HG03060 (cell line): ENCODE measurements around the gene SLC7A9.
"Not testable (repeated sequence)": the region's sequence is repeated elsewhere in the genome, so short reads cannot be mapped to it uniquely, and the experiment has no call there.

ENCODE experiments used
- ATAC-seq: cut with Tn5 transposase; IDR thresholded peaks from one replicate; pipeline ENCODE4 v1.9.1; 2021; ENCODE audit warnings: low read depth, moderate number of reproducible peaks; ENCODE audit not compliant: unreplicated experiment

Gene SLC7A9

DNA sequence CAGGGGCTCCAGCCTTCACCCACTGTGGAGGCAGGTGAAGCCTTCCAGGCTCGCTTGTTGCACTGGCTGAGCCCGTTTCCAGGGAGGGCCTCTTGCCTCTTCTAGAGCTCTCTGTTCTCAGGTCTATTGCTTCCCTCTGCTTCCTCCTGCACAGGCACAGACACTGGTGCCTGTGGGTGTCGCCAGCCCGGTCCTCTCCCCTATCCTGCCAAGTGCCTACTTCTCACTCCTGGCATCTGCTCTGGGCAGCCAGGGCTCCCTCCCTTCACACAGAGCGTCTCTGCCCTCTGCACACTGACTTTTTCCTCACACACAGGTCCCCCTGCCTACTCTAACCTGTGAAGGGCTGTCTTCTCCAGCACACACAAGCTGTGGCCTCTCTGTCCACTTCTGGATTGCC lies 60.3 kb downstream of the SLC7A9 start:
- no peak for ATAC-seq

DNA sequence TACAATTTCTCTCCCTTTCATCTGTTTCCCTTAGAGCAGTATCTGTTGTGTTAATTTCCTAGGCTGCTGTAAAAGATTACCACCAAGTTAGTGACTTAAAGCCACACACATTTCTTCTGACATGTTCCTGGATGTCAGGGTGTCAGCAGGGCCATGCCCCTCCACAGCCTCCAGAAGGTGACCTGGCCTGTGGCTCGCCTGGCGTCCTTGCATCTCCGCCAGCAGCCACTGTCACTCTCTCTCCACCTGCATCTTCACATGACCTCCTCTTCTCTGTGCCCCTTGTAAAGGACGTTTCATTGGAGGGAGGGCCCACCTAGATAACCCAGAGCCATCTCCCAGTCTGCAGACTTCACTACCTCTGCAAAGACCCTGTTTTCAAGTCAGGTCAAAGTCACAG lies 61.3 kb downstream of the SLC7A9 start:
- ATAC-seq, result no peak

DNA sequence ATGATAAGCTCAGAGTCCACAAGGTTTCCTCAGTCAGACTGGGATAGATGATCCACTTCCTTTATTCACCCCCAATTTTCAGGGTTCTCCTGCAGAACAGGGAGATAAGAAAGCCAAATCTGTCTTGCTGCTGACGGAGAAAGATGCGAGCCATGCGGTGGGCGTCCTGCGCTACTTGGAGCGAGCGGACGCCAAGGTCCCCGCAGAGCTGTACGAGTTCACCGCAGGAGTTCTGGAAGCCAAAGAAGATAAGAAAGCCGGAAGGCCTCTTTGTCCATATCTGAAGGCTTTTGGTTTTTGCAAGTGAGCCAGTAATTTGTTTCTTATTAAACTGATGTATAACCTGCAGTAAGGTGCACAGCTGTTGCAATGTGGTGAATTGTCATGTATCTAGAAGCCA lies 66.7 kb downstream of the SLC7A9 start:
- ATAC-seq, result no peak

DNA sequence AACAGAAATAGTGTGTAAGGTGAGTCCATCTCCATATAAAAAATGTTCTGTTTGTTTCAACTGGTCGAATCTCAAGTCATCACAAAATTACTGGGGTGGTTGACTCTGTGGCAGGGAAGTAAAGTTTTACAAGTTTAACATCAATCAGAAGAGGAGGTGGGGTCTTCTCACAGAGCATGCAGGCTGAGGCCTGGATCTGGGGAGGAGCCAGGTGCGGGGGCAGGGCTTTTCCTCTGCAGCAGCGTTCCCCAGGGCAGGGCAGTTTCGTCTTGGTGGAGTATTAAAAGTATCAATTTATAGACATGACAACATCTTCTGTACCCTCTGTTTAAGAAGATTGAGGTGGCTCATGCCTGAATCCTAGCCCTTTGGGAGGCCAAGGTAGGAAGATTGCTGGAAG lies 68.8 kb downstream of the SLC7A9 start:
- no peak for ATAC-seq

DNA sequence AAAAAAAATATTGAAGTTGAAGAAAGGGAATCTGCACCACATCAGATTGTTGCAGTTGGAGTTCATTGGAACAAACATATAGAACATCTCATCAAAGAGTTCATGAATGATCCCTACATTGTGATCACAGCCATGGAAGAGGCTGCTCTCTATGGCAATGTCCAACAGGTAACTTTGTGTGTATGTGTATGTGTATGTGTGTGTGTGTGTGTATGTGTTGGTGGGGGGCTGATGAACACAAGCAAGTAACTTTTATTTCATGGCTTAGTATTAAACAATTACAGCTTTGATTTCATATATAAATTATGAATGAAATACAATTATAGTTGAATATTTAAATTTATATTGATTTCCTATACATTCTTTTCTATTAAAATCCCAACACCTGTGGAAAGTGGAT lies 69.4 kb downstream of the SLC7A9 start:
- no peak for ATAC-seq

DNA sequence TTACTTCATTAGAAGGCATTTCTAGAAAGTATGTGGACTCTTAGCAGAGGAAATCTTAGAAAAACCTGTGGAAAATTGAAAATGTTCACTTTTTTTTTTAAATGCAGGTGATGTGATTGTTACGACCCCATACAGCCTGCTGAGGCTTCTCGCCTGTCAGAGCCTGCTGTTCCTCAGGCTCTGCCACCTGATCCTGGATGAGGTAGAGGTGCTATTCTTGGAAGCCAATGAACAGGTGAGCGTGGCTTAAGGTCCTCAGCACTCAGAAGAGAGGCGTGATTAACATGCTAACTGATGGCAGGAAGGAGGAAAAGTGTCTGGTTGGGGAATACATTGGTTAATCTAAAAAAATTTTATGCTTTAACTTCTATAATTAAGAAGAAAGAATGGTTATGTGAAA lies 71.4 kb downstream of the SLC7A9 start:
- ATAC-seq, result no peak

DNA sequence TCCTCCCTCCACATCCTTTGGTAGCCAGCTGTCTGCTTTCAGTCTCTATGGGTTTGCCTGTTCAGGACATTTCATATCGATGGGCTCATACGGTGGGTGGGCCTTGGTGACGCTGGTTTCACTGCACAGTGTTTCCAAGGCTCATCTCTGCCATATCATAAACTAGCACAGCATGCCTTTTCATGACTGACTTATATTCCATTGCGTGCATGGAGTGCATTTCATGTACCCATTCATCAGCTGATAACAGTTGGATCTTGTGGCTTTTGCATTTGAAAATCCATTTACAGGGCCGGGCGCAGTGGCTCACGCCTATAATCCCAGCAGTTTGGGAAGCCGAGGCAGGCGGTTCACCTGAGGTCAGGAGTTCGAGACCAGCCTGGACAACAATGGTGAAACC lies 80.1 kb downstream of the SLC7A9 start:
- ATAC-seq, result no peak

DNA sequence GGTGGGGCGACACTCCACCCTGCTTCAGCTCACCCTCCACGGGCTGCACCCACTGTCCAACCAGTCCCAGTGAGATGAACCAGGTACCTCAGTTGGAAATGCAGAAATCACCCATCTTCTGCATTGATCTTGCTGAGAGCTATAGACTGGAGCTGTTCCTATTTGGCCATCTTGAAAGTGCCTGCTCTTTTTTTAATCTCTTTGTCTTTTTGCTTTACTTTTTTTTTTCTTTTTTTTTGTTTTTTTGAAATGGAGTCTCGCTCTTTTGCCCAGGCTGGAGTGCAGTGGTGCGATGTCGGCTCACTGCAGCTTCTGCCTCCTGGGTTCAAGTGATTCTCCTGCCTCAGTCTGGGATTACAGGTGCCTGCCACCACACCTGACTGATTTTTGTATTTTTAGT lies 81.7 kb downstream of the SLC7A9 start:
- ATAC-seq, result not testable (repeated sequence)

DNA sequence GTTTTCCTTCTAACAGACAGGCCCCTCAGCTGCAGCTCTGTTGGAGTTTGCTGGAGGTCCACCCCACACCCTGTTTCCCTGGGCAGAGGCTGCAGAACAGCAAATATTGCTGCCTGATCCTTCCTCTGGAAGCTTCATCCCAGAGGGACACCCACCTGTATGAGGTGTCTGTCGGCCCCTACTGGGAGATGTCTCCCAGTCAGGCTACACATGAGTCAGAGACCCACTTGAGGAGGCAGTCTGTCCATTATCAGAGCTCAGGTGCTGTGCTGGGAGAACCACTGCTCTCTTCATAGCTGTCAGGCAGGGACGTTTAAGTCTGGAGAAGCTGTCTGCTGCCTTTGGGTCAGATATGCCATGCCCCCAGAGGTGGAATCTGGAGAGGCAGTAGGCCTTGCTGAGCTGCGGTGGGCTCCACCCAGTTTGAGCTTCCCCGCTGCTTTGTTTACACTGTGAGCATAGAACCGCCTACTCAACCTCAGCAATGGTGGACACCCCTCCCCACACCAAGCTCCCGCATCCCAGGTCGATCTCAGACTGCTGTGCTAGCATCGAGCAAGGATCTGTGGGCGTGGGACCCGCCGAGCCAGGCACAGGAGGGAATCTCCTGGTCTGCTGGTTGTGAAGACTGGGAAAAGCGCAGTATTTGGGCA lies 82.3 kb downstream of the SLC7A9 start:
- not testable (repeated sequence) for ATAC-seq

DNA sequence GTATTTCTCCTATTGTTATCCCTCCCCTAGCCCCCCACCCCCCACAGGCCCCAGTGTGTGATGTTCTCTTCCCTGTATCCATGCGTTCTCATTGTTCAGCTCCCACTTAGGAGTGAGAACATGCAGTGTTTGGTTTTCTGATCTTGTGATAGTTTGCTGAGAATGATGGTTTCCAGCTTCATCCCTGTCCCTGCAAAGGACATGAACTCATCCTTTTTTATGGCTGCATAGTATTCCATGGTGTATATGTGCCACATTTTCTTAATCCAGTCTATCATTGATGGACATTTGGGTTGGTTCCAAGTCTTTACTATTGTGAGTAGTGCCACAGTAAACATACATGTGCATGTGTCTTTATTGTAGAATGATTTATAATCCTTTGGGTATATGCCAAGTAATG lies 87.5 kb downstream of the SLC7A9 start:
- not testable (repeated sequence) for ATAC-seq

DNA sequence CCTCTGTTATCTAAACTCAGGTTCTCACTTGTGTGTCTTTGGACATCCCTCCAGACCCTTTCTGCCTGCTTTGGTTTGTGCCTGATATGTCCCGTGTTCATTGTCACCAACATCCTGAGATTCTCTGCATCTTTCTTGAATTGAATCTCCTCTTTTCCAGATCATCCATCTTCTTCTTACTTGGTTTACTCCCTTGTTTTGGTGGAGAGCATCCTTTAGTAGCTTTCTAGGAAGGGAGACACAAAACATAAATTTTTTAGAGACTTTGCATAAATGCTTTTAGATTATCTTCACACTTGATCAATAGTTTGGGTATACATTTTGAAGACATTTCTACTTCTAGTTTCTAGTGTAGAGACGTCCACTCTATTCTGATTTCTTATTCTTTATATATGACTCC lies 88.3 kb downstream of the SLC7A9 start:
- no peak for ATAC-seq
